GM23338 (cell line): Measurements from ENCODE around the gene GPR183. TPM values are rescaled to one million over a fixed set of nuclear protein-coding genes. Genes with fewer than 3 reads are reported as not detected.

Source experiments
- ATAC-seq: fragments of 200-7000 bp; cut with Tn5 transposase; 3 replicates; pipeline ENCODE4 v1.9.1; 2020
- DNase-seq: peaks from one replicate; pipeline ENCODE4 v3.0.0-alpha.2; 2015; ENCODE audit warnings: low spot score
- H2AFZ ChIP-seq: fragments of 200-600 bp; sonication (generic); 2 replicates; pipeline ENCODE4 v1.8.0; 2016; ENCODE audit warnings: antibody characterized with exemption, mild to moderate bottlenecking, moderate library complexity
- H3F3A ChIP-seq: fragments of 200-600 bp; sonication (generic); replicated peaks from 2 replicates; pipeline ENCODE4 v1.8.0; 2017; ENCODE audit warnings: antibody characterized with exemption, mixed run types, low read depth
- H3K27ac ChIP-seq: fragments of 200-600 bp; sonication (generic); 2 replicates; pipeline ENCODE4 v1.6.1; 2016; ENCODE audit warnings: low read depth
- H3K27me3 ChIP-seq: fragments of 200-600 bp; sonication (generic); 2 replicates; pipeline ENCODE4 v1.8.0; 2016; ENCODE audit warnings: mild to moderate bottlenecking, mixed run types, moderate library complexity; ENCODE audit not compliant: insufficient read depth
- H3K36me3 ChIP-seq: fragments of 200-600 bp; sonication (generic); 2 replicates; pipeline ENCODE4 v1.8.0; 2016; ENCODE audit warnings: mild to moderate bottlenecking; ENCODE audit not compliant: insufficient read depth
- H3K4me1 ChIP-seq: fragments of 200-600 bp; sonication (generic); 2 replicates; pipeline ENCODE4 v1.8.0; 2016; ENCODE audit warnings: mild to moderate bottlenecking, moderate library complexity; ENCODE audit not compliant: insufficient read depth
- H3K4me2 ChIP-seq: fragments of 200-600 bp; sonication (generic); 2 replicates; pipeline ENCODE4 v1.7.1; 2017; ENCODE audit warnings: mixed run types
- H3K4me3 ChIP-seq: fragments of 200-600 bp; sonication (generic); 2 replicates; pipeline ENCODE4 v1.6.1; 2016; ENCODE audit warnings: mixed run types
- H3K79me2 ChIP-seq: fragments of 200-600 bp; sonication (generic); replicated peaks from 2 replicates; pipeline ENCODE4 v1.8.0; 2017; ENCODE audit warnings: mild to moderate bottlenecking; ENCODE audit not compliant: insufficient read depth
- H3K9me2 ChIP-seq: fragments of 200-600 bp; sonication (generic); 2 replicates; pipeline ENCODE4 v1.8.0; 2017; ENCODE audit not compliant: insufficient read depth
- H4K20me1 ChIP-seq: fragments of 200-600 bp; sonication (generic); replicated peaks from 2 replicates; pipeline ENCODE4 v1.8.0; 2017; ENCODE audit warnings: mild to moderate bottlenecking; ENCODE audit not compliant: insufficient read depth
- H3K27ac Mint-ChIP-seq: 2 replicates; pipeline ENCODE4 v1.8.0; 2020; ENCODE audit warnings: inconsistent platforms, mild to moderate bottlenecking, moderate library complexity, mixed read lengths
- H3K27me3 Mint-ChIP-seq: 3 replicates; pipeline ENCODE4 v1.8.0; 2022; ENCODE audit warnings: low read depth, mild to moderate bottlenecking, moderate library complexity, mixed read lengths, inconsistent platforms; ENCODE audit not compliant: insufficient read depth, poor library complexity
- H3K36me3 Mint-ChIP-seq: 3 replicates; pipeline ENCODE4 v1.8.0; 2021; ENCODE audit warnings: low read depth, mild to moderate bottlenecking, inconsistent platforms, moderate library complexity, mixed read lengths
- H3K4me1 Mint-ChIP-seq: 3 replicates; pipeline ENCODE4 v1.8.0; 2020; ENCODE audit warnings: mild to moderate bottlenecking, inconsistent platforms, mixed read lengths
- H3K4me3 Mint-ChIP-seq: 3 replicates; pipeline ENCODE4 v1.8.0; 2021; ENCODE audit warnings: moderate library complexity, mild to moderate bottlenecking, inconsistent platforms, mixed read lengths
- H3K9me3 Mint-ChIP-seq: 3 replicates; pipeline ENCODE4 v1.8.0; 2020; ENCODE audit warnings: moderate library complexity, mild to moderate bottlenecking, inconsistent platforms, mixed read lengths
- CREB1 ChIP-seq: fragments of 250-450 bp; sonication (Bioruptor Pico); IDR thresholded peaks from 2 replicates; pipeline ENCODE4 v1.5.0; 2020; ENCODE audit warnings: low read depth, mild to moderate bottlenecking, moderate library complexity
- EZH2 ChIP-seq: fragments of 200-600 bp; sonication (generic); IDR thresholded peaks from one replicate; pipeline ENCODE4 v1.8.0; 2017; ENCODE audit warnings: antibody characterized with exemption, mild to moderate bottlenecking, low read depth; ENCODE audit not compliant: unreplicated experiment
- EZH2phosphoT487 ChIP-seq: fragments of 200-600 bp; sonication (generic); IDR thresholded peaks from one replicate; pipeline ENCODE4 v1.8.1; 2018; ENCODE audit warnings: antibody characterized with exemption; ENCODE audit not compliant: unreplicated experiment
- NANOG ChIP-seq: IDR thresholded peaks from 2 replicates; pipeline ENCODE4 v1.6.1; 2016; ENCODE audit warnings: antibody characterized with exemption, borderline replicate concordance
- ZNF114 ChIP-seq: fragments of 250-450 bp; sonication (Bioruptor Pico); IDR thresholded peaks from 2 replicates; pipeline ENCODE4 v1.5.0; 2020; ENCODE audit warnings: mild to moderate bottlenecking, moderate library complexity
- polyA plus RNA-seq: library from polyadenylated mRNA; unstranded; fragments of >200 nt; fragmentation: Nextera tagmentation; extraction: Ambion mirVana; gene quantifications from 2 replicates; pipeline ENCODE4 v1.2.1, GENCODE V29; 2016
- total RNA-seq: library from RNA; depleted of rRNA; stranded (reverse); fragments of >200 nt; shearing (Covaris generic); gene quantifications from 2 replicates; pipeline ENCODE4 v1.2.3, GENCODE V29; 2014
- TF ChIP-seq, protein P1 (sequence below): IDR thresholded peaks from 2 replicates; pipeline ENCODE4 v1.6.1; 2016; ENCODE audit warnings: antibody characterized with exemption
- TF ChIP-seq, protein P2 (sequence below): fragments of 250-450 bp; sonication (Bioruptor Pico); IDR thresholded peaks from 2 replicates; pipeline ENCODE4 v1.5.0; 2020; ENCODE audit warnings: mild to moderate bottlenecking, moderate library complexity
- TF ChIP-seq, protein P3 (sequence below): IDR thresholded peaks from one replicate; pipeline ENCODE4 v1.6.1; 2018; ENCODE audit warnings: antibody characterized with exemption; ENCODE audit not compliant: unreplicated experiment

GPR183 gene
- total and polyA plus RNA-seq, 2 experiments from 2014 or later = 0.78 TPM; not detected in 1

DNA sequence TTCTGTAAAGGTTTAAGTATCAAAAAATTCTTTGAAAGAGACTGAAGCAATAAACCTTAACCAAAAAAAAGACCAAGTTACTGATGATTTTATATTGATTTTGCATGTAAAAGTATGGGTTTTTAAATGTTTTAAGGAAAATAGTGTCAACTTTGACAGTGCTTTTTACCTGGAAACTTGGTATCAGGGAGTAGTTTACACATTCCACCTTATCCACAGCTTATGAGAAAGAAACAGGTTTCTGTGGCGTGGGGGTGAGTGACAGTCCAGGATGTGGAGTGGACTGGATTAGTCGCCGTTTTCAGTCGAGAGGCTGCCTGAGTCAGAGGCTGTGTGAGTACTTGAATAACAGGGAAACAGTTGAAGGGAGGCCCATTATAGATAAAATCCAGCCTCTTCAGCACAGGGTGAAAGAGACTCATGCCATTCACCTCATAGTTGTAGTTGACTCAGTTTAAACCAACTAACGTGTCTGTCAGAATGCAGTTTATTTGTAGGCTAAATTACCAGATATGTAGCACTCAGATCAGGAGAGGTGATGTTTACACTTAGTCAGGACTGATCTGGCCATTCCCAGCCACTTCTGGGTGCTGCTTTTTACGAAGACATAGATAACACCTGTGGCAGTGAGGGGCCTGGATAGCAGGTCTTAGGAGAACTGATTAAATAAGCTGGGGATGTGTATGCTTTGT lies 595 bp upstream of the GPR183 start:
- no peak overlapping the region for H2AFZ ChIP-seq
- Mint-ChIP-seq H3K36me3 (peaks cover 8% of the 10 kb centered on the region; the same call in 1 of the 3 replicates), H3K4me1 (peaks cover 22% of the 10 kb centered on the region), H3K4me3 (no peak overlapping the region), H3K9me3 (no peaks in the 10 kb centered on the region), H3K27me3 (peaks cover 2% of the 10 kb centered on the region), H3K27ac (no peak overlapping the region)
- H3K4me2 ChIP-seq = no peak overlapping the region
- peak overlapping the region; percentile 42; the same call in 1 of the 2 replicates for H3K27ac ChIP-seq
- no peaks in the 10 kb centered on the region for H3K36me3 ChIP-seq
- H3K4me3 ChIP-seq = no peak overlapping the region
- H3K4me1 ChIP-seq = no peaks in the 10 kb centered on the region; the same call in 1 of the 2 replicates
- H3K9me2 ChIP-seq = no peaks in the 10 kb centered on the region
- no peaks in the 10 kb centered on the region for H3F3A ChIP-seq
- no peaks in the 10 kb centered on the region; the same call in 1 of the 2 replicates for H3K79me2 ChIP-seq
- no peaks in the 10 kb centered on the region for H3K27me3 ChIP-seq
- peaks cover 9% of the 10 kb centered on the region for H4K20me1 ChIP-seq
- ATAC-seq (no peak), DNase-seq (no peak)
- no peak for TF ChIP-seq NANOG
- no peak for TF ChIP-seq CREB1
- TF ChIP-seq, protein P1, sequence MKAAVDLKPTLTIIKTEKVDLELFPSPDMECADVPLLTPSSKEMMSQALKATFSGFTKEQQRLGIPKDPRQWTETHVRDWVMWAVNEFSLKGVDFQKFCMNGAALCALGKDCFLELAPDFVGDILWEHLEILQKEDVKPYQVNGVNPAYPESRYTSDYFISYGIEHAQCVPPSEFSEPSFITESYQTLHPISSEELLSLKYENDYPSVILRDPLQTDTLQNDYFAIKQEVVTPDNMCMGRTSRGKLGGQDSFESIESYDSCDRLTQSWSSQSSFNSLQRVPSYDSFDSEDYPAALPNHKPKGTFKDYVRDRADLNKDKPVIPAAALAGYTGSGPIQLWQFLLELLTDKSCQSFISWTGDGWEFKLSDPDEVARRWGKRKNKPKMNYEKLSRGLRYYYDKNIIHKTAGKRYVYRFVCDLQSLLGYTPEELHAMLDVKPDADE = no peak
- no peak for TF ChIP-seq EZH2phosphoT487
- TF ChIP-seq, protein P2, sequence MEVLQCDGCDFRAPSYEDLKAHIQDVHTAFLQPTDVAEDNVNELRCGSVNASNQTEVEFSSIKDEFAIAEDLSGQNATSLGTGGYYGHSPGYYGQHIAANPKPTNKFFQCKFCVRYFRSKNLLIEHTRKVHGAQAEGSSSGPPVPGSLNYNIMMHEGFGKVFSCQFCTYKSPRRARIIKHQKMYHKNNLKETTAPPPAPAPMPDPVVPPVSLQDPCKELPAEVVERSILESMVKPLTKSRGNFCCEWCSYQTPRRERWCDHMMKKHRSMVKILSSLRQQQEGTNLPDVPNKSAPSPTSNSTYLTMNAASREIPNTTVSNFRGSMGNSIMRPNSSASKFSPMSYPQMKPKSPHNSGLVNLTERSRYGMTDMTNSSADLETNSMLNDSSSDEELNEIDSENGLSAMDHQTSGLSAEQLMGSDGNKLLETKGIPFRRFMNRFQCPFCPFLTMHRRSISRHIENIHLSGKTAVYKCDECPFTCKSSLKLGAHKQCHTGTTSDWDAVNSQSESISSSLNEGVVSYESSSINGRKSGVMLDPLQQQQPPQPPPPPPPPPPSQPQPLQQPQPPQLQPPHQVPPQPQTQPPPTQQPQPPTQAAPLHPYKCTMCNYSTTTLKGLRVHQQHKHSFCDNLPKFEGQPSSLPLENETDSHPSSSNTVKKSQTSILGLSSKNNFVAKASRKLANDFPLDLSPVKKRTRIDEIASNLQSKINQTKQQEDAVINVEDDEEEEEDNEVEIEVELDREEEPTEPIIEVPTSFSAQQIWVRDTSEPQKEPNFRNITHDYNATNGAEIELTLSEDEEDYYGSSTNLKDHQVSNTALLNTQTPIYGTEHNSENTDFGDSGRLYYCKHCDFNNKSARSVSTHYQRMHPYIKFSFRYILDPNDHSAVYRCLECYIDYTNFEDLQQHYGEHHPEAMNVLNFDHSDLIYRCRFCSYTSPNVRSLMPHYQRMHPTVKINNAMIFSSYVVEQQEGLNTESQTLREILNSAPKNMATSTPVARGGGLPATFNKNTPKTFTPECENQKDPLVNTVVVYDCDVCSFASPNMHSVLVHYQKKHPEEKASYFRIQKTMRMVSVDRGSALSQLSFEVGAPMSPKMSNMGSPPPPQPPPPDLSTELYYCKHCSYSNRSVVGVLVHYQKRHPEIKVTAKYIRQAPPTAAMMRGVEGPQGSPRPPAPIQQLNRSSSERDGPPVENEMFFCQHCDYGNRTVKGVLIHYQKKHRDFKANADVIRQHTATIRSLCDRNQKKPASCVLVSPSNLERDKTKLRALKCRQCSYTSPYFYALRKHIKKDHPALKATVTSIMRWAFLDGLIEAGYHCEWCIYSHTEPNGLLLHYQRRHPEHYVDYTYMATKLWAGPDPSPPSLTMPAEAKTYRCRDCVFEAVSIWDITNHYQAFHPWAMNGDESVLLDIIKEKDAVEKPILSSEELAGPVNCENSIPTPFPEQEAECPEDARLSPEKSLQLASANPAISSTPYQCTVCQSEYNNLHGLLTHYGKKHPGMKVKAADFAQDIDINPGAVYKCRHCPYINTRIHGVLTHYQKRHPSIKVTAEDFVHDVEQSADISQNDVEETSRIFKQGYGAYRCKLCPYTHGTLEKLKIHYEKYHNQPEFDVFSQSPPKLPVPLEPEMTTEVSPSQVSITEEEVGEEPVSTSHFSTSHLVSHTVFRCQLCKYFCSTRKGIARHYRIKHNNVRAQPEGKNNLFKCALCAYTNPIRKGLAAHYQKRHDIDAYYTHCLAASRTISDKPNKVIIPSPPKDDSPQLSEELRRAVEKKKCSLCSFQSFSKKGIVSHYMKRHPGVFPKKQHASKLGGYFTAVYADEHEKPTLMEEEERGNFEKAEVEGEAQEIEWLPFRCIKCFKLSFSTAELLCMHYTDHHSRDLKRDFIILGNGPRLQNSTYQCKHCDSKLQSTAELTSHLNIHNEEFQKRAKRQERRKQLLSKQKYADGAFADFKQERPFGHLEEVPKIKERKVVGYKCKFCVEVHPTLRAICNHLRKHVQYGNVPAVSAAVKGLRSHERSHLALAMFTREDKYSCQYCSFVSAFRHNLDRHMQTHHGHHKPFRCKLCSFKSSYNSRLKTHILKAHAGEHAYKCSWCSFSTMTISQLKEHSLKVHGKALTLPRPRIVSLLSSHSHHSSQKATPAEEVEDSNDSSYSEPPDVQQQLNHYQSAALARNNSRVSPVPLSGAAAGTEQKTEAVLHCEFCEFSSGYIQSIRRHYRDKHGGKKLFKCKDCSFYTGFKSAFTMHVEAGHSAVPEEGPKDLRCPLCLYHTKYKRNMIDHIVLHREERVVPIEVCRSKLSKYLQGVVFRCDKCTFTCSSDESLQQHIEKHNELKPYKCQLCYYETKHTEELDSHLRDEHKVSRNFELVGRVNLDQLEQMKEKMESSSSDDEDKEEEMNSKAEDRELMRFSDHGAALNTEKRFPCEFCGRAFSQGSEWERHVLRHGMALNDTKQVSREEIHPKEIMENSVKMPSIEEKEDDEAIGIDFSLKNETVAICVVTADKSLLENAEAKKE (CRISPR knock-in tag) = no peak
- TF ChIP-seq EZH2 = no peak
- TF ChIP-seq ZNF114 = no peak
- TF ChIP-seq, protein P3, sequence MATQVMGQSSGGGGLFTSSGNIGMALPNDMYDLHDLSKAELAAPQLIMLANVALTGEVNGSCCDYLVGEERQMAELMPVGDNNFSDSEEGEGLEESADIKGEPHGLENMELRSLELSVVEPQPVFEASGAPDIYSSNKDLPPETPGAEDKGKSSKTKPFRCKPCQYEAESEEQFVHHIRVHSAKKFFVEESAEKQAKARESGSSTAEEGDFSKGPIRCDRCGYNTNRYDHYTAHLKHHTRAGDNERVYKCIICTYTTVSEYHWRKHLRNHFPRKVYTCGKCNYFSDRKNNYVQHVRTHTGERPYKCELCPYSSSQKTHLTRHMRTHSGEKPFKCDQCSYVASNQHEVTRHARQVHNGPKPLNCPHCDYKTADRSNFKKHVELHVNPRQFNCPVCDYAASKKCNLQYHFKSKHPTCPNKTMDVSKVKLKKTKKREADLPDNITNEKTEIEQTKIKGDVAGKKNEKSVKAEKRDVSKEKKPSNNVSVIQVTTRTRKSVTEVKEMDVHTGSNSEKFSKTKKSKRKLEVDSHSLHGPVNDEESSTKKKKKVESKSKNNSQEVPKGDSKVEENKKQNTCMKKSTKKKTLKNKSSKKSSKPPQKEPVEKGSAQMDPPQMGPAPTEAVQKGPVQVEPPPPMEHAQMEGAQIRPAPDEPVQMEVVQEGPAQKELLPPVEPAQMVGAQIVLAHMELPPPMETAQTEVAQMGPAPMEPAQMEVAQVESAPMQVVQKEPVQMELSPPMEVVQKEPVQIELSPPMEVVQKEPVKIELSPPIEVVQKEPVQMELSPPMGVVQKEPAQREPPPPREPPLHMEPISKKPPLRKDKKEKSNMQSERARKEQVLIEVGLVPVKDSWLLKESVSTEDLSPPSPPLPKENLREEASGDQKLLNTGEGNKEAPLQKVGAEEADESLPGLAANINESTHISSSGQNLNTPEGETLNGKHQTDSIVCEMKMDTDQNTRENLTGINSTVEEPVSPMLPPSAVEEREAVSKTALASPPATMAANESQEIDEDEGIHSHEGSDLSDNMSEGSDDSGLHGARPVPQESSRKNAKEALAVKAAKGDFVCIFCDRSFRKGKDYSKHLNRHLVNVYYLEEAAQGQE = no peak
